ENCODE data around the gene MREG.
"Not testable (repeated sequence)": the region's sequence is repeated elsewhere in the genome, so short reads cannot be mapped to it uniquely, and the experiment has no call there.

MREG gene

DNA sequence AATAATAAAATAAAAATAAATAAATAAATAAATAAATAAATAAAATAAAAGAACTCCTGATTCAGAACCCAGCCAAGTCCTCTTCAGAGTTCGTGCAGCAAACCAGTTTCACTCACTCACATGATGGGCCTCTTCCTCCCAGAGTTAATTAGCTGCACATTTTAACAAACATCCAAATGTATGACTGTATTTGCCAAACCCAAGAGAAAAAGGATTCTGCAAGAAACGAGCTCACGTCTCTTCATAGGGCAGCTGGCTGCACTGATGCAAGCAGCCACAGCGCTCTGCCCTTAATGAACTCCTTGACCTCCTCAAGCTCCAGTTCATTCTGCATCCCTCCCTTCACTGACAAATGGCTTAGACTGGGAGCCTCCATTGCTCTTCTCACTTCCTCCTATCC, 55.1 kb downstream of the MREG start:
- no peak for DNase-seq (ENCODE audit: low read depth)

GRCh38 chr2:215957354-215958122, 55.8 kb downstream of the MREG start:
- DNase-seq (ENCODE audit: low read depth) = not testable (repeated sequence)

GRCh38 chr2:215952860-215953637, 60.3 kb downstream of the MREG start:
- DNase-seq (ENCODE audit: low read depth) = no peak

DNA sequence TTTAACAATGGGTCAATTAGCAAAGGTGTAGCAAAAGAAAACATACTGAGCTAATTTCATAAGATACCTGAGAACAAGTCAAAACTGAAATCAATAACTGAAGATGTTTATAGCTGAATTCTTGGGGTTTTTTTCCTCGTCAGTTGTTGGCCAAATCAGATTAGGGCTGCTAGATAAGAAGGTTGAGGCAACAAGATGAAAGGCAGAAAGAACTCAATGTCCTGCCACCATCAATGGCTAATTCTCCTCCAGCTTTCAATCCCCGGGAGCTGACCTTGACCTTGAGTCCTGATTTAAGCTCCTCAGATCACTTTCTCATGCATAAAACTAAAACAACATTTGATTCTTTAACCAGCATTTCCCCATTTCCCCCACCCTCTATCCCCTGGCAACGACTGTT, 61.8 kb downstream of the MREG start:
- no peak for DNase-seq (ENCODE audit: low read depth)

DNA sequence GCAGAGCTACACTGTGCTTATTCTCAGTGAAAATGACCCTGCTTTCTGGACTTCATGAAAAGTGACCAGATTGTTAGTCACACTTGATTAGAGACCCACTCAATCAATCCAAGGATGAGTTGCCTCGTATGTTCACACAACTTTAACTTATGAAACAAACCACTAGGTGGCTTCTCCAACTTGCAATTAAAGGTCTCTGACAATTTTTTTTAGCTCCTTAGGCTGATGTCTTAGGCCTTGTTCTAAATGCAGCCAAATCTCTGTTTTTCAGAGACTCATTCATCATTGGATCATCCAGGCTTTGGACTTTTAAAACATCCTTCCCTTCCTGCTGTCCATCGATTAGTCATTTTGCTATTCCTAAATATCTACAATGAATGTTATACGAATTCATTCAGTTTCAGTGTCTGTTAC, 63.4 kb downstream of the MREG start:
- DNase-seq (ENCODE audit: low read depth) = peak; percentile 50

- DNase-seq (ENCODE audit: low read depth) = no peak
These were observed 65.3 kb downstream of the MREG start for GRCh38 chr2:215948051-215948450.

DNA sequence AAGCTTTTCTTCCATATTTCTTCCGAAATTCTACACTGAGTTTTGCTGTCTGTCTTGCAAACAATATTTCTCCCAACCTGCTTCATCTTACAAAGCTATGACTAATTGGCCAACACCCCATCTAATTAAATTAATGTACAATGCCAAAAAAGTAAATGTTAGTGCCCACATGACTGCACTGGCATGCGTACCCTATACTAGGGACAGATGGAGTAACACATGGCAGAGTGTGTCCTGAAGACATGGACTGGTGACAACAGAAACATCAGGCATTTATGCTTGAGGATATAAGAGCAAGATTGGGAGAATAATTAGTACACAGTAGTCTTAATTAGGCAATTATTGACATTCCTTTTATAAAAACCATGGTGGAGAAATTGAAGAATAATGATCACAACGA, 66.8 kb downstream of the MREG start:
- DNase-seq (ENCODE audit: low read depth) = no peak

- no peak for DNase-seq (ENCODE audit: low read depth)
These were observed 71.2 kb downstream of the MREG start for GRCh38 chr2:215942194-215942593.

DNA sequence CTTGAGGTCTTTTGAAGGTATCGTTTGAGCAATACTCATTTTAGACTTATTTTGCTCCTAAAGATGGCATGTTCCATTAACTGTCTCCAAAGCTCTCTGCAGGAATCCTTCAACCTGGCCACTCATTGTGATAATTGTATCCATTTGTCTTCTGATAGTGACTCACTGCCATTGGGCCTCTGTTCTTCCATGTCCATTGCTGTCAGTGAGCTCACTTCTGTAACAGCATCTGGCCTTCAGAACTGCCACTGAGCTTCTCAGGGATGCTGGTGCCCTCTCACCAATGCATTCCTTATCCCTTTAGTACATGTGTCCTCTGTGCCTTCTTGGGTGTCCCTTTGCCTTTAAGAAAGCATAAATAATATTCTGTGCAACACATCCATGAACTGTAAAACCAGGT, 71.6 kb downstream of the MREG start:
- no peak for DNase-seq (ENCODE audit: low read depth)

DNA sequence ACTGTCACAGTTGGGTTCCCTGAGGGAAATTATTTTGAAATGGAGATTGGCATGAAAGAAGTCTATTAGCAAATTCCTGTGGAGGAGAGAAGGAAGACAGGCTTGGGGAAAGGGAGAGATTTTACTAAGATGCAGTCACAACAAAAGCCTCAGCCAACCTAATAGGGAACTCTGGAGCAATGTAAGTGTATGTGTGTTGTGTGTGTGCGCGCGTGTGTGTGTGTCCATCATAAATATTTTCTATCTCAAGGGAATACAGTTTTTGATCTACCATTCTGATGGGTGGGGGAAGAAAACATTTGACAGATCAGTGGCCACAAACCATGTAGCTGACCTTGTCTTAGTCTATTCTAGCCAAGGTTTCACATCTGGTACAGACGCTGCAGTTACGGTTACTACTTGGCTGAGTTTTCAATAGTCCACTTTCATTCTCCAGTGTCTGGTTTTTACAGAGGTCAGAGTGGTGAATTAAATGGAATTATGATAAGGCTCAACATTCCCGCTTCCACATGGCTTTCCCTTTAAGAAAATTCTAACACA, 72.6 kb downstream of the MREG start:
- DNase-seq (ENCODE audit: low read depth) = no peak

DNA sequence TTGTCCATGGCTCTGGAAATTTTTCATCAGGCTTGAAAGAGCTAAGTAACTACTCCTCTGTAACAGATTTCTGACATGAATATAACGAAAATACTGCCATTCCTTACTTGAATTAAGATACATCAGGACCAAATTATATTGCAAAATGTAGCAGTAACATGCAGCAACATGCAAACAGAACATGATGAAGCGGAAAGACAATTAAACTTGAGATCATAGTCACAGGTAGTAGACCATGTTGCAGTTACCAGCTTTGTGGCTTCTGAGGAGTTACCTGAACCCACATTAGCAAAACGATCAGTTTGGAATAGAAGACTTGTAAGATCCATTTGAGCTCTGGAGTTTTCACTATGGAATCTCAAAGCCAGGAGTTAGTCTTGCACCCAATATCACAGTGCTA, 76.2 kb downstream of the MREG start:
- DNase-seq (ENCODE audit: low read depth) = no peak

DNA sequence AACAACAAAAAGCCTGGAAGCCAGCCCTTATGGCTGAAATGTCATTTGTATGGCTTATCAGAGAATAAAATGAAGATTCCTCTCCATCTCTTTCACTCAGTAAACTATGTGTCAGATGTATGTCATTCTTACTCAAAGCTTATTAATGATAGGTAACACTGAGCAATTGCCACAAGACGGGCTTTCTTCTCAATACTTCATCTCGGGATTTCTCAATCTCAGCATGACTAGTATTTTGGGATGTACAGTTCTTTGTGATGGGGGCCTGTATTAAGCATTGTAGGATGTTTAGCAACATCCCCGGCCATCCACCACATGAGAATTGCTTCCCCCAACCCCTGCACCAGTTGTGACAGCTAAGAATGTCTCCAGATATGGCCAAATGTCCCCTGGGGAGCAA, 80.2 kb downstream of the MREG start:
- DNase-seq (ENCODE audit: low read depth) = no peak

DNA sequence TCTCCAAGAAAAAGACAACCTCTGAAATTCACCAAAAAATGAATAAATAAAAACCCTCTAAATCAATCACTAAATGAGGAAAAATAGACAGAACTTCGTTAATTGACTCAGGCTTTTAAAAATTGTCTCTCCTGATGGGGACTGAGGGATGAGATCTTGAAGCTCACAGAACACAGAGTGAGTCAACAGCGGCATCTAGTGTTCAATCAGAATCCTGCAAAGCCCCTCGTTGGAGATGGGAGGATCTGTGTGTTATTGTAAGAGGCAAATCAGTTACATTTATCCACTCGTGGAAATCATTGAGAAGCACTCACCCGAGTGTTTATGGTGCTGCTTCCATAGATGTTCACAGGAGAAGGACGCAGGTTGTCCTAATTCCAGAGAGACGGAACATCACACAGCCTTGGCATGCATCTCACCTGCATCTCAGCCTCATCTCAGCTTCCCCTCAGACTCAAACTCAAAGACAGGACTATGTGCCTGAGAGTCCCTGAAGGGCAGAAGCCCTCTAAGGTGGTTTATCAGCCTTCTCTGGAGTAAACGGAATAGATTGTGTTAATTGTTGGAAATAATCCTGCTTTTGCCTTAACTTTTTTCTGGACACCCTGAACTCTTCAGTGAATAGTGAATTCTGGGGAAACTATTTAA, 82.0 kb downstream of the MREG start:
- peak; percentile 64 for DNase-seq (ENCODE audit: low read depth)

DNA sequence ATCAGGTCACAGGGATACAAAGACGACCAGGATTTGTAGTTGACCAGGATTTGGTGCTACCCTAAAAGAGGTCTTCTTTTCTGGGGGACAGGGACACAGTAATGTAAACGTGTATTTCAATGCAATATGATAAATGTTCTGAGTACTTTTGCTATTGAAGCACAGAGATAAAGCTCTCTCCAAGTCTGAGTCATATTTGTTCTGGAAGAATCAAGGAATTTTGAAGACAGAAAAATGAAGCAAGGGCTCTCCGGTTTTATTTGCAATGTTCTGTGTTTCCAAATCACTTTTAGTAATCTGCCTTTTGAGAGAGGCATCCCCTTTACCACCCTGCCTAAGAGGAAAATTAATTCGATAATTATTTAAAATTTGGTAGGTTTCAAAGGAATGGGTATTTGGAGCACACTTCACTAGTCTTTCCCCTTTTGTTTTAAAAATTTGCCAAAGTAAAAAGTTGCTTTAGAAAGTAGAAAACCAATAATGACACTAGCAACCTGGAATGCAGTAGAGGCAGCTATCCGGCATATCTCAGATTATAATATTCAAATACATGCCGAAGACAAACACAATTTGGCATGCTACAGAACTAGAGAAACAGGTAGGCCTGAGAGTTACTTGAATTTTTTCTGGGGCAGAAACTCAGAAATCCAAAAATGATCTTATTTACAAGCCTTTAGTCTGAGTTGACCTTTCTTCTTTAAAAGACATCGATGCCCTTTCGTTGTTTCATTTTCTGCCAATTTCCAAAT, 82.7 kb downstream of the MREG start:
- no peak for DNase-seq (ENCODE audit: low read depth)

- no peak for DNase-seq (ENCODE audit: low read depth)
These were observed 83.6 kb downstream of the MREG start for GRCh38 chr2:215929602-215930335.

GRCh38 chr2:215928086-215928485, 85.3 kb downstream of the MREG start:
- DNase-seq (ENCODE audit: low read depth) = no peak

DNA sequence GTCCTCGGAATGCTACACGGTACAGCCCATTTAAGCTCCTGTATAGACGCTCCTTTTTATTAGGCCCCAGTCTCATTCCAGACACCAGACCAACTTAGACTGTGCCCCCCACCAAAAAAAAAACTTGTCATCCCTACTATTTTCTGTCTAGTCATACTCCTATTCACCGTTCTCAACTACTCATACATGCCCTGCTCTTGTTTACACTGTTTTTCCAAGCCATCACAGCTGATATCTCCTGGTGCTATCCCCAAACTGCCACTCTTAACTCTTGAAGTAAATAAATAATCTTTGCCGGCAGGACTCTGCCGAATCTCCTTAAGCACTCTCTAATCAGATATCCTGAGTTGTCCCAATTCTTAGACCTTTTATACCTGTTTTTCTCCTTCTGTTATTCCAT, 86.4 kb downstream of the MREG start:
- not testable (repeated sequence) for DNase-seq (ENCODE audit: low read depth)

DNA sequence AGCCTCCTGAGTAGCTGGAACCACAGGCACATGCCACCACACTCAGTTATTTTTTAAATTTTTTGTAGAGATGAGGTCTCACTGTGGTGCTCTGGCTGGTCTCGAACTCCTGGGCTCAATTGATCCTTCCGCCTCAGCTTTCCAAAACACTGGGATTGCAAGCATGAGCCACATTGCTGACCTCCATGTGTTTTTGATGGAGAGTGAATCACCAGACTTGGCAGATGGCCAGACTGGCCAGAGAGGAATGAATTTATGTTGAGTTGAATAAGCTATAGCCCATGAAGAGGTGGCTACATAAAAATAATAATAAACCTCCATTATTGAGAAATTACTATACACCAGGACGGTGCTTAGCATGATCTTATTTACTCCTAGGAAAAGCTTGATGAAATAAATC, 91.5 kb downstream of the MREG start:
- peak; percentile 71 for DNase-seq (ENCODE audit: low read depth)

DNA sequence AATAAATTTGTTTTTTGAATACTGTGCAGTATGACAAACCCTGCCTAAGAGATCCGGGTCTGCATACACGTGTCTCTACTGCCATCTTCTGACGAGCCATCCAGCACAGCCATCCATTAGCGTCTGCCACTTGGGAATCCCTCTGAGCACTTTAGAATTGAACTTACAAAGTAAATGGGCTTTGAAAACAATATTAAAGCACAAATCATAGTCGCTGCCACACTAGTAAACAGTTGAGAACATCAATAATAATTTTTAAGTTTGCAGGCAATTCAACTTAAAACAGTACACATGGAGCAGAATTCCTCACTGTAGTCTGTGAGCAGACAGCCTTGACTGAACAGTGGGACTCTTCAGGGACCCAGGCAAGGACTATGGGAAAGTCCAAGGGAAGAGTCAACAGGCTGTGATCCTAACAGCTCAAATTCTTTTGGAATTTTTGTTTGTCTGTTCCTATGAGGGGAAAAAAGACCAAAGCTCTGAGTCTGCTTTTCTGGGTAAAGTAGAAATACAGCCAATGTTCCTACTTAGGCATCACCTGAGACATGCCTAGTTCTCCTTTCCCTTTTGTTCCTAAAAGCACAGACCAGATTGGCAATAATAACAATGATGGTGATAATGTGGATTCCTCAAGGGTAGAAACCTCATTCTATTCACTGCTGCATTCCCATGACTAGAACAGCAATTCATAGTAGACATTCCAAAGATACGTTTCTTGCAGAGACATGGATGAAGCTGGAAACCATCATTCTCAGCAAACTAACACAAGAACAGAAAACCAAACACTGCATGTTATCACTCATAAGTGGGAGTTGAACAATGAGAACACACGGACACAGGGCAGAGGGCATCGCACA, 92.9 kb downstream of the MREG start:
- peak; percentile 67 for DNase-seq (ENCODE audit: low read depth)

DNA sequence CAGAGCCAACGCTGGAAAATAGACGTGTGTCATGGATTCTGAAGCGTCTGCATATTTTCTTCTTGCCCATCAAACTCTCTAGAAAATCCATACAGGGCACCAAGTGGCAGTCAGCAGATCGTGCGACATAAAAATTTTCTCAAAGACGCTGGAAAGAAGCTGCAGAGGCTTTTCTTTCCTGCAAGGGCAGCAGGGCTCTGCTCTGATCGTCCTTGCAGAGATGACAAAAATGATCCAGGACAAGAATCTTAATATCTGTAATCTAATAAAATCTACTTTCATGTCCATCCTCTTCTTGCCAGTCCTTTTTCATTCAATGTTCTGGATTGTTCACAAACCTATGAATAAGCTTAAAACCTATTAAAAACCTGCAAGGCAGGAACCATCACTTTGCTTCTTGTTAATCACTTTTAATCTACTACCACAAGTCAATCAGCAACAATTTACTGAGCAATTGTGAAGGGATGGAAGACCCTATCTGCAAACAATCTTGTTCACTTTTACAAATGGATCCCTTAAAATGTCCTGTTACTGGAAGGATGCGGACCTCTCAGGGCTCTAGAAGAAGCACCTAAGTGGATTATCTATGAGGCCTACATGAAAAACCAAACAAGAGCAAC, 93.6 kb downstream of the MREG start:
- DNase-seq (ENCODE audit: low read depth) = no peak
